AG04450 (cell line): ENCODE data around the gene RACK1. TPM values are rescaled to one million over a fixed set of nuclear protein-coding genes. Genes with fewer than 3 reads are reported as not detected.
"Not testable (repeated sequence)": the region's sequence is repeated elsewhere in the genome, so short reads cannot be mapped to it uniquely, and the experiment has no call there.

Source experiments
- CTCF ChIA-PET: fragments of 300-600, 350-600 bp; formaldehyde crosslinking; extraction: SDS; loops from one replicate; lab custom pipeline; 2022; ENCODE audit warnings: antibody characterized with exemption, inconsistent platforms; lab: Charles Lee
- POLR2A ChIA-PET: fragments of 350-600 bp; formaldehyde crosslinking; extraction: SDS; loops from one replicate; lab custom pipeline; 2021; ENCODE audit warnings: antibody characterized with exemption, inconsistent platforms; lab: Yijun Ruan, JAX
- DNase-seq: peaks from one replicate; pipeline ENCODE4 v3.0.0-alpha.2; 2011; ENCODE audit warnings: low read depth, low spot score
- H3K27ac ChIP-seq: one replicate; pipeline ENCODE4 v1.5.1; 2012; ENCODE audit warnings: low read depth, low read length, control low read depth
- H3K27me3 ChIP-seq: one replicate; pipeline ENCODE4 v1.6.0; 2012; ENCODE audit warnings: low read length; ENCODE audit not compliant: control insufficient read depth, insufficient read depth
- H3K4me3 ChIP-seq: 2 replicates; pipeline ENCODE4 v1.5.1; 2011; ENCODE audit warnings: mild to moderate bottlenecking, low read depth, low read length, control low read depth
- H3K9me3 ChIP-seq: 2 replicates; pipeline ENCODE4 v1.5.1; 2012; ENCODE audit warnings: low read length; ENCODE audit not compliant: control insufficient read depth, insufficient read depth
- CTCF ChIP-seq: IDR thresholded peaks from 2 replicates; pipeline ENCODE4 v1.5.1; 2011; ENCODE audit warnings: low read depth, low read length, control low read depth, inconsistent platforms
- polyA minus RNA-seq: library from RNA; depleted of rRNA, polyadenylated mRNA; stranded (reverse); fragments of >200 nt; gene quantifications from 2 replicates; pipeline ENCODE4 v1.2.3, GENCODE V29; 2011; rRNA and poly(A)+ RNA removed
- polyA plus RNA-seq: library from polyadenylated mRNA; depleted of rRNA; stranded (reverse); fragments of >200 nt; gene quantifications from 2 replicates; pipeline ENCODE4 v1.2.3, GENCODE V29; 2011; rRNA removed

The RACK1 gene
- polyA plus RNA-seq (4,422 and 6,028 TPM in 2 replicates), polyA minus RNA-seq (6,011 and 8,408 TPM in 2 replicates)

DNA sequence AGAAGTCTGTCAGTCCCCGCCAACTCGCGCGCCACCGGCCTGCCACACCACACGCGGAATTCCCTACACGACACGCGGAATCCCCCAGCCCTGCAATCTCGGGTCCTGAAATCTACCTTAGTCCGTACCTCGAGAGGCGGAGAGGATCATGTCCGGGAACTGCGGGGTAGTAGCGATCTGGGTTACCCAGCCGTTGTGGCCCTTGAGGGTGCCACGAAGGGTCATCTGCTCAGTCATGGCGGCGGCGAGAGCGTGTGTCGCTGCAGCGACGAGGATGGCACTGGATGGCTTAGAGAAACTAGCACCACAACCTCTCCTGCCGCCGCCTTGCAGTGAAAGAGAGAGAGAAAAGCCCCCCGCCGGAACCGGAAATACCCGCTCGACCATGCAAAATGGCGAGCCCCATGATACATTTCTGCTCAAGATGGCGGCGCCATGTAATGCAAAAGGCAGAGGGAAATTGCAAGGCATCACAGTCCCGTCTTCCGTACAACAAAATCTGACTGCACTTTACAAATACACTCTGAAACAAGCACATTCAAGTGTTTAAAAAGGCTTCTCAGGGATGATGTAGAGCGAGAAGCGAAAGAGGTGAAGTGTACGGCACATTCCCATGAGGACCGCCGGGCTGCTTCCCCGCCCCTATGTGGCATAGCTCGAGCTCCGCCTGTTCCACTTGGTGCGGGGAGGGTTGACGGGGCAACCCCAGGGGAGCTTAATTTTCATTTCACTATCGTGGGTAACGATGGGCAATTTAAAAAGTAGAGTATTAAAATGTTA lies at the start of gene RACK1:
Gene RACK1 (minus strand): TSS at position 343 of the 780 bp plus-strand sequence. CDS start 106 bp downstream, at position 237.
- DNase-seq: peak; percentile 67
- Histone ChIP-seq H3K27ac (peak within 1 kb of the TSS; percentile 94), H3K27me3 (no peaks in the 10 kb centered on the region), H3K4me3 (peak within 1 kb of the TSS; percentile 98), H3K9me3 (no peaks in the 10 kb centered on the region; the same call in 1 of the 2 replicates)
- TF ChIP-seq CTCF: no peak
- ChIA-PET POLR2A (interaction anchor here (0.6 to 2.3 kb wide), 7 partner anchors 9 to 54 kb away, joined by 3 to 24 read pairs (median 3); partner anchors contain the start of genes TRIM41 and TRIM52), CTCF (no interaction called here)

GRCh38 chr5:181287331-181287730 lies 43.6 kb upstream of the RACK1 start:
- CTCF ChIA-PET, H3K27ac ChIP-seq, H3K9me3 ChIP-seq, DNase-seq, H3K27me3 ChIP-seq, POLR2A ChIA-PET, H3K4me3 ChIP-seq: not testable (repeated sequence)

DNA sequence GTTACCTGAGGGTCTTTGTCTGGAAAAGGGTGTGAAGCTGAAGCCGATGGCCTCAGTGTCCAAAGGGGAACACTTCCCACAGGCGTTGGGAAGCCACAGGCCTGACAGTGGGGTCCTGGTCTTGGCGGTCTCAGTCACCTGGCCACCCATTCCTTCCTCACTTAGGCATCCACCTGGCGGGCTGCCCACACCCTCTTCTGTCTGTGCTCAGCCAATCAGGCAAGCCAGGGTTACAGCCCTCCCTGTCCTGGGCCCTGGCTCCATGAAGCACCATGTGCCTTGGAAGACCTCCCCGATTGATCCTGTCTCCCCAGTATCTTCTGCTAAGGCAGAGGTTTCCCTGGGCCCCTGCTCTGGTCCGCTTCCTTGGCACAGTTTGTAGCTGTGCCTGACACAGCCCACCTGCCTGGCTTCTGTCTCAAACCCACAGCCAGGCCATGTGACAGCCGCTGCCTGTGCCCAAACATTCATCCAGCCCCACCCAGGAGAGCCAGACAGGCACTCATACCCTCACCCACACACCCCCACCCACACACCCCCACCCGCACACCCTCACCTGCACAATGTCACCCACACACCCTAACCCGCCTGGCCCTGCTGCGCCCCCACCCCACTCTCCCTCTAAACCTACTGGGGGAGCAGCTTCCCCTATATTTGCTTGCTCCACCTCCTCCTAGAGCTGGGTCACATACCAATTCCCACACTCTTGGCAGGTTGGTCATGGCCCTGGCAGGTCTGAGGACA lies 42.4 kb upstream of the RACK1 start:
- H3K4me3 ChIP-seq, CTCF ChIA-PET, DNase-seq, H3K27me3 ChIP-seq, POLR2A ChIA-PET, H3K9me3 ChIP-seq, H3K27ac ChIP-seq: not testable (repeated sequence)

DNA sequence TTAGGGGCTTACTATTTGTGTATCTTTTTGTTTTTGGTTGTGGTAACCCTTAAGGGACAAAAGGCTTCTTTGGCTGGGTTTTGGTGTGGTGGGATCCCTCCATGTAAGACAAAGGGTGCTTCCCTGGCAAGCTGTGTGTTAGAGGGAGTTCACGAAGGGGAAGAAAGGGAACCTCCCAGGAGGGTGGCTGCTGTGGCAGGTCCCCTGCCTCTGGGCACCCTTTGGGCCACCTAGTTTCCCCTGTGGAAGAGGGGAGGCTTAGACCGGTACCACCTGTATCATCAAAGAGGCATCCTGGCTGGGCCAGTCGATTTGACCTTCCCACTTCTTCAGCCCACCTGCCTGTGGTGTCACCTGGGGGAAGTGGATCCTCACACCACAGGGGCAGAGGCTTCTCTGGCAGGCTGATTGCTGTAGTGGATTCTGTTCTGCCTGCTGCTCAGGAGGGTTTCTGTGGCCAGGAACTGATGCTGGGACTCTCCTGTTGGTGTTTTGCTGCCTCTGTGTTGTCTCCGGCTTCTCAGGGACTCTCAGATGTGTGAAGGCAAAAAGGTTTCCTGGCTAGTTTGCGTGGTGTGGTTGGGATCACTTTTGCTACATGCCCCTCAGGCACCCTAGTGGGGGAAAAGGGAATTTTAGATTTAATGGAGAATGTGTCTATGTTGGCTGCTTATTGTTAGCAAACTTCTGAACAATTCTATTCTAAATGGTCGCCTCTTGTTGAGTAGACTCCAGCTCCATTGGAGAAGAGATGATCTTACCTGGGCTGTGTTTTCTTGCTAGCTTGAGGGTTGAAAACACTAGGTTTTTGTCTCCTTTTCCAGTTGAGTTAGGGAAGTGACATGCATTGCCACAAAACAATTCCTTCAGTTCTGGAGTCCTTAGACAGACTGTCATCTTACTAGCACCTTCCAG lies 40.4 kb upstream of the RACK1 start:
- POLR2A ChIA-PET, H3K27me3 ChIP-seq, DNase-seq, H3K27ac ChIP-seq, H3K4me3 ChIP-seq, H3K9me3 ChIP-seq, CTCF ChIA-PET: not testable (repeated sequence)

GRCh38 chr5:181283347-181283746 lies 39.6 kb upstream of the RACK1 start:
- POLR2A ChIA-PET: no interaction called here
- Histone ChIP-seq H3K27ac (no peak overlapping the region), H3K27me3 (no peaks in the 10 kb centered on the region), H3K9me3 (peaks cover 6% of the 10 kb centered on the region; the same call in 1 of the 2 replicates), H3K4me3 (no peak overlapping the region)
- DNase-seq: no peak
- no peak for TF ChIP-seq CTCF
- CTCF ChIA-PET: no interaction called here

- ChIA-PET CTCF (no interaction called here), POLR2A (no interaction called here)
- Histone ChIP-seq H3K9me3 (peaks cover 6% of the 10 kb centered on the region; the same call in 1 of the 2 replicates), H3K27me3 (no peaks in the 10 kb centered on the region), H3K27ac (no peak overlapping the region), H3K4me3 (no peak overlapping the region)
- DNase-seq: no peak
- TF ChIP-seq CTCF: no peak
Measured at GRCh38 chr5:181282874-181283273, 39.2 kb upstream of the RACK1 start.

DNA sequence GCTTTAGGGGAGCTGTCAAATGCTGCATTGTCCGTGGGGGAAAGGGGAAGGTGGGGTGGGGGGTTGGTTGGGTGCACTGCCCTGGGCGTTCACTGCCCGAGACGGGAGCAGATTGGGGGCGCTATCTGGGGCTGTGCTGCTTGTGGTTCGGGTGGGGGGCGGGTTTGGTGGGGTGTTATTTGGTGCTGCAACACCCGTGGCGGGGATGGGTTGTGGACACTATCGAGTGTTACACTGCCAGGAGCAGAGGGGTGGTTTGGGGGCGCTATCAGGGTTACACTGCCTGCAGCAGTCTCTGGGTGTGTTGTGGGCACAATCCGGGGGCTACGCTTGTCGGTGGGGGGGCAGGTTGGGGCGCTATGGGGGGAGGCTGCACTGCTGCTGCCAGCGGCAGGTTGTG lies 38.7 kb upstream of the RACK1 start:
- H3K27me3 ChIP-seq, DNase-seq, H3K4me3 ChIP-seq, POLR2A ChIA-PET, CTCF ChIA-PET, H3K27ac ChIP-seq, H3K9me3 ChIP-seq: not testable (repeated sequence)
